HG03558 (cell line): Measurements from ENCODE around the gene SLC8A1.

ENCODE experiments used
- ATAC-seq: cut with Tn5 transposase; IDR thresholded peaks from one replicate; pipeline ENCODE4 v1.9.1; 2021; ENCODE audit warnings: moderate number of reproducible peaks; ENCODE audit not compliant: unreplicated experiment; ENCODE audit errors: extremely low read depth

SLC8A1 gene

DNA sequence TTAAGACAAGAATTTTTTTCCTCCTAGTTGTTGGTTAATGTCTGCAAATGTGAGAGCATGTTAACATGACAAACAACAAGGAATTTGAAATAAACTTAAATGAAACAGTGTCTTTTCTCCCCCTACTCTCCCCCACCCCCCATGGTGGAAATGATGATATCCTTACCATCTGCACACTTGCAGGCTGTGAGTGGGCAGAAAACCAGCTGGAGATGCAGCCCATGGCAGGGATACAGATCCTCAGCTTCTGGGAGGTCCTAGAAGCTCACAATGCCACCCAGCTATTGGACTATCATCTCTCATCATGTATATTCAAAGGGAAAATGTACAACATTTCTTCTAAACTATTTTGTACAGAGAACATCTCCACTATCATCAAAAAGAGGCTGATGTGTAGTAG is 196.8 kb downstream of the SLC8A1 start:
- ATAC-seq, result no peak

DNA sequence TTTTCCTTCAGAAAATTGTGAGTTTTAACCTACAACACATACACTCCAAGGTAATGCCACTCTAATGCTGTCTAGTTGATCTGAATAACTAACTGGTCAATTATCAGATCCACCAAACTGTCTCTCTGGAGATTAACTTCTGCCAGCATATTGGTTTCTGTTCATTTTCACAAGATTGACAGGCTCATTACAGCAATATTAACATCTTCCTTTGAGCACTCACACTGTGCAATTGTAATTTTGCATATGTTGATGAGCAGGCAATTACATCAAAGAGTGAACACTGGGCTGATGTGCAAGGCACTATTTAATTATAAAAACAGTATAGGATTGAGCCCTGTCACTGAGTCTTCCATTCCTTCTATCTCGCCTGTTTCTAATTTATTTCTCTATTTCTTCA is 197.3 kb downstream of the SLC8A1 start:
- no peak for ATAC-seq

DNA sequence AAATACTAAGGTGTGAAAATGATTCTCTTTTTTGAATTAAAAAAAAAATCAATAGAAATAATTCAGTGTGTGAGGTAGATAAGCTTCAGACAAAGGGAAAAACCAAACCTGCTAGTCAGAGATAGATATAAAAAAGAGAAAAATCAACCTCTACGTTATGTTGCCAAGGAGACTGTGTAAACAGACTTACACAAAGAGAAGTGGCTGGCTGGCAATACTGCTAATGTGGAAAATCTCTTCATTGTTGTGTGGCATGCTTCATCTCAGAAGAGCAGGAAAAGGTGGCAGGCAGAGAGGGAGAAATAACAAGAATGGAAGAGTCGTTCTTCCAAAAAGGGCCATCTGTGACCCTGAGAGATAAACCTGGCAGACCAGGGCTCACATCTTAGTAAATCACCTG is 200.8 kb downstream of the SLC8A1 start:
- no peak for ATAC-seq

DNA sequence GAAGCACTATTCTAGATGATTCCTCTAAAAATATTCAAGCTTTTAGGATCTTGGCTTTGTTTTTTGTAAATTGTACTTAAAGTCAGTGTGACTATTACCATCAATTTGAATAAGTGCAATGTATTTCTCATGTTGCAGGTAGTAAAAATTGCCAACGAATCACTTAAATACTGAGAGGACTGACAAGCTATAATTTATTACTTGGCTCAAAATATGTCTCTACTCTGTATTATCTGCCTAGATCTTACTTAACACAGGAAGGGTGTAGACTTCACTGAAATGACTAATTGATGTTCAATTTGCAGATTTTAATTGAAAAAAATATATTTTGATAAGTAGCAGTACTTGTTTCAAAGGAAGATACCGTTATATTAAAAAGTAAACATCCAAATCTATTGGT is 202.3 kb downstream of the SLC8A1 start:
- no peak for ATAC-seq

DNA sequence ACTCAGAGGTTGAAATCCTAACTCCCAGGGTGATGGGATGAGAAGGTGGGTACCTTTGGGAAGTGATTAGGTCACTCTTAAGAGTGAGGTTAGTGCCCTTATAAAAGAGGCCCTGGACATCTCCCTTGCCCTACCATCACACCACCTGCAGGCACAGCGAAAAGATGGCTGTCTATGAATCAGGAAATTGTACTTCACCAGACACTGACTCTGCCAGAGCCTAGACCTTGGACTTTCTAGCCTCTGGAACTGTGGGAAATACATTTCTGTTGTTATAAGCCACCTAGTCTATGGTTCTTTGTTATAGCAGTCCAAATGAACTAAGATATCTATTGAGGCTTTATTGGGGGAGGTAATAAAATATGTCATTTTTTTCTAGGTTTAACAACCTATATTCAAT is 203.6 kb downstream of the SLC8A1 start:
- no peak for ATAC-seq

- ATAC-seq, result no peak
Measured at GRCh38 chr2:40244675-40245074, 207.2 kb downstream of the SLC8A1 start.

GRCh38 chr2:40244251-40244650 is 207.6 kb downstream of the SLC8A1 start:
- ATAC-seq, result no peak

DNA sequence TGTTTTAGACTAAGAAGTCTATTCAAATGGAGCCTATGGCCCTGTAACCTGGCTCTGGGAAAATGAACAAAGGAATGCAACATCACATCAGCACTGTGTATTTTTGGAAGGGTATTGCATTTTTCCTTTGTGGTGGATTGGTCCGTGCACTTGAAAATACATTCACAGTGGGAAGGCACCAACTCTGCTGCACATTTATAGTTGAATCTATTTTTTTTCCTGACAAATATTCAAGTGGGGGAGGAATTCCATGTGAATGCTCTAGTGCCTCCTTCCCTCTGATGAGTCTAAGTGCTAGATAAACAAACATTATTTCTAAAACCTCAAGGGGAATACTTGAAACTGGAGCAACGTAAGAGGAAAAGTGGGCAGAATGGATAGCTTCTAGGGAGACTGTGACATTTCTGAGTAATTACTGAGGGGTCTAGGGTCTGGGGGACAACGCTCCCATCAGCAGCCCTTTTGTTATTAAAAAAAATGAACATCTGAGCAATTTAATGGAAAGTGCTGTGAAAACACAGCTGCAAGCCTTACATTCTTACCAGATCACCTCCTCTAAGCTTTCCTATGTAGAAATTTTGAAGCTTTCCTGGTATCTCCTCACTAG is 208.2 kb downstream of the SLC8A1 start:
- ATAC-seq, result no peak

- ATAC-seq, result no peak
Measured at GRCh38 chr2:40242315-40242714, 209.6 kb downstream of the SLC8A1 start.

DNA sequence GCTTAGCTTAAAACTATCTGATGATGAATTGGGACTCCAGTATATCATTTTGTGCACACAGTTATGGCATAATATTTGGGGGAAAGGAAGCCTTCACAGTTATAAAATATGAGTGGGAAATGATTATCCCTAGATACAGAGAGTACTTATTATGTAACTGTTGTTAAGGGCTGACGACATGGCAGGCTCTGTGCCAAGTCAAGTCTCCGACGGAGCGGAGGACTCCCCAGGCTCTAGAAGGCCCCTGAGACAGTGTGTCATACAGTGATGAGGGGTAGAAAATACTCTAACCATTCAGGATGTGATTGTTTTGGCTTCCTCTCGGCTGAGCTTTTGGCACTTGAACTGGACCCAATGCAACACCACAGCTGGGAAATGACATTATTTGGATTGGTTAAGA is 211.8 kb downstream of the SLC8A1 start:
- ATAC-seq, result no peak

DNA sequence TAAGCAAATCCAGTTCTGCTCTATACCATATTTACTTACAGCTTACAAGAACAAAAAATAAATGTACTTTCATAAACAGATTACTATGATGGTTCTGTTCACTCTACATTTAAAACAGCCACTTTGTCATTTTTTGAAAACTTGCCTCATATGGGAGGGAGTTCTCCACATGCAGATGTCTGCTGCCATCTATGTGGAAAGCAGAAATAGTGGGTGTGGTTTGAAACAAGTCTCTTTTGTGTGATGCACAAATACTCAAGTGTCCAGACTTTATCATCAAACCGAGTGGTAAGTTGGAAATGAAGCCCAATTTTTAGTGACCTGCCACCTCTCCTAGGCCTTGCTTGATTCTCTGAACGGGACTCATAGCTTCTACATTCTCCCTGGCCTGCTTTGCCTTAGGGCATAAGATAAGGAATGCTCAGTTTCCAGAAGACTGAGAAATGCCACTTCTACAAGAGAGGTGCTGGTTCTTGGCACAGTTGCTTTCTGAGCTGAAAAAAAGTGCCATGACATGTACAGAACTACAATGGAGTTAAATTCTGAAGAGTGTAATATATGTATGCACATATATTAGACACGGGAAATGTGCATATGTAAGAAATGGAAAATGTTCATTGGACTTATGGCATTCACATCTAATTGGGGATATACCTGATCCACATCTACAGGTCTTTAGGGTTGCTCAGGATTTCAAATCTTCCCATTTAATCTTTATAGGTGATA is 221.0 kb downstream of the SLC8A1 start:
- ATAC-seq, result no peak

DNA sequence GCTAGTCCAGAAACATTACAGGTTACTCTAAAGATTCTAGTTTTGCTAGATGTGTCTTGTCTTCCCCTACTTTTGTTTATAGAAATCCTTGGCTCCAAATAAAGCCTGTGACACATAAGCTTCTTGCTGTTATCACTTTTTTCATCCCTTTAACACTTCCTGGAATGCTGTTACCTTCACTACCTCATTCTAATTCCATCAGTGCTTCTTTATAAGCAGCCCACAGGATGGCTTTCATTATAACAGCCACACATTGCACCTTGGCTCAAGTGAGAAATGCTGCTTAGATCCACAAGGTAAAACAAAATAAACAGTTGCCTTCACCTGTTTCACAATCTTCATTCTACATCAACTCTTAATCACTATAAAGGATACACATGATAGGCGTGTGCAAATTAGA is 221.7 kb downstream of the SLC8A1 start:
- no peak for ATAC-seq

GRCh38 chr2:40228310-40228709 is 223.6 kb downstream of the SLC8A1 start:
- no peak for ATAC-seq

- ATAC-seq, result no peak
Measured at GRCh38 chr2:40227210-40227609, 224.7 kb downstream of the SLC8A1 start.

DNA sequence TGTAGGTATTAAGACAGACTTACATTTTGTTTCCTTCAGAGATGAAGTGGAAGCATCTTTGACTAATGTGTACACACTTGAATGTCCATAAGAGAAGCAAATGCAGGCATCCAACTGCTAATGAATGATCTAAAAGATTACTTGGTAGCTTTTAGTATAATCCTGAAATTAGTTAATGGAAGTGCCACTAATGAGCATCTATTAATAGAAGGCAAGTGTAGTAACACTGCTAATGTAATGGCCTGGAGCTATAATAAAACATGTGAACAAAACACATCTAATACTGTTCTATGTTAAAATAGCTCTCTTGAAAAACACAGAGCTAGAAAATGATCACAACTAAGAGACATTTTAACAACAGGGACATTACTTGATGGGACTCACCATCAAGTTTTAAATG is 225.3 kb downstream of the SLC8A1 start:
- no peak for ATAC-seq

DNA sequence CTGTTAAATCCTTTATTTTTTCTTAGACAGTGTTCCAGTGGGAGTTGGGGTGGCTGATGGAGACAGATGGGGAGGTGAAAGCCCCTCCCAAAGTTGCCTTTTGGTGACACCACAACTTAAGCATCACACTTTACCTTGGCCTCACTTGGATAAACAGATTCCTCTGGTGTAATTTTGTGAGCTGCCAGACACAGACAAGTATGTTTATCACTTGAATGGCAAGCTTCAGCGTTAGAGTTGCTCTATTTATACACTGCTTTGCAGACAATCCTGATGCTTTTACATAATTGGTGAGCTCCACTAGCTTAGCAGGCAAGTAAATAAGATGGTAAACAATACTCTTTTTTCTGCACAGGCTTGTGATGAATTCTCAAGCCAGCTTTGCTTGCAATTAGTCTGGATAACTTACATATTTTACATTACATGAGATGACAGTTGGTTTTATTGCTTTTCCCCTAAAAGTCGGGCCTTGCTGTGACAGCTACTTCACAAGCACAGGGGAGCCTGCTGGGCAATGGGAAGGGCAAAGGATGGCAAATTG is 226.2 kb downstream of the SLC8A1 start:
- ATAC-seq, result no peak

DNA sequence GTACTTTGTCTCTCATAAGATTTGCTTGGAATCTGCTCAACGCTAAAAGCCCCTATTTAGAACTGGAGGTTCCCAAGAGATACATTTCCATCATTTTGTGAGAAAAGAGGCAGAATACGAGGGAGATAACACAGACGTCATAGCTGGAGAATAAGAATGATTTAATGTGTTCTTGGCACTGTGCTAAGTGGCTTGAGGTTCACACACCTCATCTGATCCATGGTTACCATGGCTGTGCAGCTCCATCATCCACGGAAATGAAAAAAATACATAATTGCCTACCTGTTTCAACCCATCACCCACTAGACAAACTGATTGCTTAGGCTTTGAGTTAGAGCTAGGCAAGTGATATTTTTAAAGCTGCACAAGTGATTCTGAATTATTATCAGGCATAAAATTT is 227.6 kb downstream of the SLC8A1 start:
- no peak for ATAC-seq

DNA sequence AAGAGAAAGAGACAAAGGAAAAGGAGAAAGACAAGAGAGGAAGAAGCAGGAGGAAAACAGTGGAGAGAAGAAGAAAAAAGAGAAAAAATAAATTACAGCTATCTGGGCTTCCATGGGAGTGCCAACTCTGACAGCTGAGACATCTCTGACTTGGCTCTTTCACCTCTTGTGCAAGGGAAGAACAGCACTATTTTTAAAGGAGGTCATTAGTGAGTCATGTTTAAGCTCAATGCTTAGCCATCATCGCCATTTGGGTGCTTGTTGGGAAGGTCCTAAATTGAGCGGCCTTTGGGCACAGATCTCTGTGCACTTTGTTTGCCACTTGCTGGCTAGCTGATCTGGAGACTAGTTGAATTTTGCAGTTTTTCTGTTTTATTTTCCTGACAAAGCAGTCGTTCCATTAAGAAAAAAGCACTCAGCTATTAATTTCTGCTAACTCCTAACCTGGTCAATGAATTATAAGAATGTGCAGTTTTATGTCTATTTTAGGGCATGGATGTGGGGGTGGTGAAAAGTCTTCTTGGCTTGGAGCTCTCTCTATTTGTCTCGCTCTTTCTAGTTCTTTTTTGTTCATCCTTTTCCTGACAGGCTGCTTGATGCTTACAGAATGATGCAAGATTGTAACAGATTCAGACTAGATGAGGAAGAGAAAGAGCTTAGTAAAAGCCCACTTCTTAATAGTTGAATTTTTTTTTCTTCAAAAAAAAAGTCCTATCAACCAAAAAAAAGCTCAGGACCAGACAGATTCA is 231.5 kb downstream of the SLC8A1 start:
- ATAC-seq, result no peak

DNA sequence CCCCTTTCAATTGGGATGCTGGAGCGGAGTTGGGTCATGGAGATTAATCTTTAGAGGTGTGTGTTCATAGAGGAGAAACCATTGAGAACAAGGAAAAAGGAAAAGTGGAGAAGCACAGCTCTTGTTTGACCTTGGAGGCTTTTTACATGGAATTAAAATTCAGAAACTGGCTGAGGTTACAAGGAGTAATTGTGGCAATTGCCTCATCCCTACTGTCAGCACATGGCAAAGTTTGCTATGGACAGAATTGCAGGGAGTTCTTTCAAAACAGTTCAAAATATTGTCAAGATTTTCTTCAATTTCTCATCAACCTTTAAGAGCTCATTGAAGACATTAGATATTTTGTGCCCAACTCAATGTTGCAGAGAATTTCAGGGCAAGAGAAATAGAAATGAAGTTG is 232.7 kb downstream of the SLC8A1 start:
- no peak for ATAC-seq

DNA sequence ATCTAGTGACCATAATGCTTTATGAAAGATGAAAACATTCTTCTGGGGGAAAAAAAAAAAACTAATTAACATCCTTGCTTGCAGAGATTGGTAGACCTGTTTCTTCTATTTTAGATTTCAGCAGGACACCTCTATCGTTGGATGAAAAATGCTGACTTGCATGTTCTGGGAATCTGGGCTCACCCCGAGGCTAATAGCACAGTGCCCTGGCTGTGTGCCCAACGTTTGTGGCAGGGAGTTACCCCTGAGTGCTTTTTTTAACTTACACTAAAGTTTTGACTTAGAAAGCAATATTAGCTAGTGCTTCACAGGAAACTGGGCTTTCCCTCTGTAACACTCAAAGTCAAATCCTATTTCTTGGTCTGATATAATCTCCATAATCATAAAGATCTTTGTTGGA is 233.2 kb downstream of the SLC8A1 start:
- no peak for ATAC-seq

GRCh38 chr2:40213619-40214018 is 238.3 kb downstream of the SLC8A1 start:
- no peak for ATAC-seq
